GM20000 (cell line): ENCODE data around the gene EEF1A2.
"Not testable (repeated sequence)": the region's sequence is repeated elsewhere in the genome, so short reads cannot be mapped to it uniquely, and the experiment has no call there.

Experiments used
- DNase-seq: peaks from one replicate; pipeline ENCODE4 v3.0.0; 2012; ENCODE audit warnings: low spot score
- TF ChIP-seq, protein P1 (sequence below): IDR thresholded peaks from 2 replicates; pipeline ENCODE4 v1.5.1; 2012; ENCODE audit warnings: mild to moderate bottlenecking, control low read depth; ENCODE audit errors: extremely low read depth, missing control alignments

The EEF1A2 gene

DNA sequence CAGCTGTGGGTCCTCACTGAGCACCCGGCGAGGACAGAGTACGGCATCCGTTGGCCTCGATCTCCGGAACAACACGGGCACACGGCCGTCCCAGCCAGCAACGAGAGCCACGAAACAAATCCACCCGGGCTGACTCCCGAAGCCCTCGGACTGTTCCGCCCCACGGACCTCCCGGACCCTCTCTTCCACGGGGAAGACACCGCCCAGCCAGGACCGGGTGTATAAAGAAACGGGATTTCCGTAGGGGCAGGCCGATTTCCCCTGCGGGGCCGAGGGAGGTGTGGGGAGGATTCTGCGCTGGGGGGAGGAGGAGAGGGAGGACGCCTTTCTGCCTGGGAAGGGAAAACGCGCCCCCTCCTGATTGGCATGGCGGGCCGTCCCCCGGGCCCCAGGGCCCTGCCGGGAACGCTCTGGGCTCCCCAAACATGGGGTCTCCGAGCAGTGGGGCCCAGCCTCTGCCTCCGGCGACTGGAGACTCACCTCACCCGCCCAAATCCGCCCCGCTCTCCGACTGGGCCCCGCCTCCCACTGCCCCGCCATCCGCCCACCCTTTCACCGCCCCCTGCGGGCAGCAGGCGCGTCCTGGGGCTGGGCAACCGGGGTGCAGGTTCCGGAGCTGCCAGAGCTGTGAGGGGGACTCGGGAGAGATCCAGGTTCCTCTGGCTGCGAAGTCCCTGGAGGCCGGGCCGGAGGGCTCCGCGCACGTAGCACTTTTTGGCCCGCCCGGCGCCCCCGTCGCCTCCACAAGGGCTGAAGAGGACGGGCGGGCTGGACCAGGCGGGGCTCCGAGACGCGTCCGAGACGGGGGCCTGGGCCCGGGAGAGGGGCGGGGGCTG, 21.0 kb upstream of the EEF1A2 start:
- DNase-seq: peak; percentile 86
- TF ChIP-seq, protein P1, sequence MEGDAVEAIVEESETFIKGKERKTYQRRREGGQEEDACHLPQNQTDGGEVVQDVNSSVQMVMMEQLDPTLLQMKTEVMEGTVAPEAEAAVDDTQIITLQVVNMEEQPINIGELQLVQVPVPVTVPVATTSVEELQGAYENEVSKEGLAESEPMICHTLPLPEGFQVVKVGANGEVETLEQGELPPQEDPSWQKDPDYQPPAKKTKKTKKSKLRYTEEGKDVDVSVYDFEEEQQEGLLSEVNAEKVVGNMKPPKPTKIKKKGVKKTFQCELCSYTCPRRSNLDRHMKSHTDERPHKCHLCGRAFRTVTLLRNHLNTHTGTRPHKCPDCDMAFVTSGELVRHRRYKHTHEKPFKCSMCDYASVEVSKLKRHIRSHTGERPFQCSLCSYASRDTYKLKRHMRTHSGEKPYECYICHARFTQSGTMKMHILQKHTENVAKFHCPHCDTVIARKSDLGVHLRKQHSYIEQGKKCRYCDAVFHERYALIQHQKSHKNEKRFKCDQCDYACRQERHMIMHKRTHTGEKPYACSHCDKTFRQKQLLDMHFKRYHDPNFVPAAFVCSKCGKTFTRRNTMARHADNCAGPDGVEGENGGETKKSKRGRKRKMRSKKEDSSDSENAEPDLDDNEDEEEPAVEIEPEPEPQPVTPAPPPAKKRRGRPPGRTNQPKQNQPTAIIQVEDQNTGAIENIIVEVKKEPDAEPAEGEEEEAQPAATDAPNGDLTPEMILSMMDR: no peak

DNA sequence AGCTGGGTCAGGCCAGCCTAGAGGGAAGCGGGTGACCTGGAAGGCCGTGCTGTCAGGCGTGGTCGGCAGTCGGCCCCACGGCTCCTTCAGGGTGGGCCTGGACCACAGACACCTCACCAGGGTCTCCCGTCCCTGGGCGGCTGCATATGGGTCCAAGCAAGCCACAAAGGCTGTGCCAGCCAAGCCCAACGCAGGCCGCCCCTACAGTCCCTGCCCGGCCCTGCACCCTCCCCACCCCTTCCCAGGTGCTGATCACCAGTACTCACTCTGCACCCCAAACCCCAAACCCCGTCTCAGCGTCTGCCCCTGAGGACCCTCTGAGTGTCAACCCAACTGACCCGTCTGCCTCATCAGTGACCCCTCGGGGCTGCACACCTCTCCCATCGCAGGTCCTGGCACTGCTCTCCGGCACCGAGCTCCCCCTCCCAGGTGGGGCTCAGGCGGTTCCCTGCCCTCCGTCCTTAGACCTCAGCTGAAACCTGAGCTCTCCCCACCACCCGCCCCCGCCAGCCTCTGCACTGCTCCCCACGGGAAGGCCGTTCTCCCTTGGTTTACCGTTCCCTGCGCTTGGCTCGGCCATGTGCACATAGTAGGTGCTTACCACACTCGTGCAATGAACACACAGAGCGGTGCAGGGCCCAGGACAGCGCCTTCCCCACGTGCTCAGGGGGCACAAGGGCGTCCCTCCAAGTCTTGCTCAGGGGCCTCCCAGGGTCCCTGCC, 20.2 kb upstream of the EEF1A2 start:
- TF ChIP-seq, protein P1: no peak
- no peak for DNase-seq

DNA sequence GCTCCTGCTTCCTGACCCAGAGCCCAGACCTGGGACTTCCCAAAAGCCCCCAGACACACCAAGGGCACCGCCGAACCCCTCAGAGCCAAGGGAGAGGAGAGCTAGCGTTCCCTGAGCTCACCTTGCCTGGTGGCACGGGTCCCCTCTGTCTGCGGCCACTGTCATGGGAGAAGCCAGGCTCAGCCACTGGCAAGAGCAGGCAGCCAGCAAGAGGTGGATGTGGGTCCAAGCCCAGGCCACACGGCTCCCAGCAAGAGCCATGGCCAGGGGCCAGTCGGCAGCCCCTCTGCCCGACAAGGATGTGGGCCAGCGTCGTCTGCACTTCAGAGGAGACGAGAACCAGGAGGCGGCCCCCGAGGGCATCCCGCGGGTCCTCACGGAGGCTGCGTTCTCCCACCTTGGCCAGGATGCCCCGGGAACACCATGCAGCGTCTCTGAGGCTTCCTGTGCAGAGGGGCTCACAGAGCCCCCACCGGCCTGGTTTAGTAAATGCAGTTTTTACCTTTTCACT, 19.5 kb upstream of the EEF1A2 start:
- no peak for DNase-seq
- TF ChIP-seq, protein P1: no peak

DNA sequence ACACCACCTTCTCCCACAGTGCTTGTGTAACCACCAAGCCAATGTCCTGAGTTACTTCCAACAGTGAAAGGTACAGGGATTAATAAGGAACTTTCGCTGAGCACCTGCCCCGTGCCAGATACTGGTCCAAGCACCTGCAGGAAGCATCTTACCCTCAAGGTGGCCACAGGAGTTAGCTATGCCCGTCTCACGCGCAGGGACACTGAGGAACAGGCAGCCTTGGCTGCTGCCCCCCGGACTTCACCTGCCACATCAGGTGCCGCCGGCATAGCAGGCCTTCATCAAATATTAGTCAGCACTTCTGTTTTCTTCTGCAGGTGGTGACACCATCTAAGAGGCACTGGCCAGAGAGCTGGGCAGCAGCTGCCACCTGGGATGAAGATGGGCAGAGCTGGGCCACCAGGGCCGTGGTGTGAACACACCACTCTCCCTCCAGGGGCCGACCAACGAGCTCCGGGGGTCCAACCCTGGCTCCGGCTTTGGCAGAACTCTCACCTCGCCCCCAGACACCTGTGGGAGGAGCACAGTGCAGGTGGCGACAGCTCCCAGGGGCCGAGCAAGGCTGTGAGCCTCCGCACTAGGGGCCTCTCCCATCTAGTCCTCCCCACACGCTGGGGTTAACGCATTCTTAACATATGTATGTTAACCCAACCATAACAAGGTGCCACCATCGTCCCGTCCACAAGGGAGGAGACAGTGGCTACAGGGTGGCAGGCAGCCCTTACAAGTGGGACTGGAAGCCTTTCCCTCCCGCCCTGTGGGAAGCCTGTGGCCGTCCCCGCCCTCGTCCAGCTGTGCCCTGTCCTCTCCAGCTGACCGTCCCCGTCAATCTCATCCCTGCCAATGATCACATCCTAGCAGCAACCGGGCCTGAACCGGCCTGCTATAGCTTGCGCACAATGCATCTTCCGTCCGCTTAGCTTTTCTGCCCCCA, 18.8 kb upstream of the EEF1A2 start:
- no peak for DNase-seq
- TF ChIP-seq, protein P1: no peak

DNA sequence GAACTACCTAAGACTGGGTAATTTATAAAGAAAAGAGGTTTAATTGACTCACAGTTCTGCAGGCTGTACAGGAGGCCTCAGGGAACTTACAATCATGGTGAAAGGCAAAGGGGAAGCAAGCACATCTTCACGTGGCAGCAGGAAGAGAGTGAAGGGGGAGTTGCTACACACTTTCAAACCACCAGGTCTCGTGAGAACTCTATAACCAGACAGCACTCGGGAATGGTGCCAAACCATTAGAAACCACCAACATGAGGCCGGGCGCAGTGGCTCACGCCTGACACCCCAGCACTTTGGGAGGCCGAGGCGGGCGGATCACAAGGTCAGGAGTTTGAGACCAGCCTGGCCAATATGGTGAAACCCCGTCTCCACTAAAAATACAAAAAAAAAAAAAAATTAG, 15.6 kb upstream of the EEF1A2 start:
- DNase-seq: not testable (repeated sequence)

DNA sequence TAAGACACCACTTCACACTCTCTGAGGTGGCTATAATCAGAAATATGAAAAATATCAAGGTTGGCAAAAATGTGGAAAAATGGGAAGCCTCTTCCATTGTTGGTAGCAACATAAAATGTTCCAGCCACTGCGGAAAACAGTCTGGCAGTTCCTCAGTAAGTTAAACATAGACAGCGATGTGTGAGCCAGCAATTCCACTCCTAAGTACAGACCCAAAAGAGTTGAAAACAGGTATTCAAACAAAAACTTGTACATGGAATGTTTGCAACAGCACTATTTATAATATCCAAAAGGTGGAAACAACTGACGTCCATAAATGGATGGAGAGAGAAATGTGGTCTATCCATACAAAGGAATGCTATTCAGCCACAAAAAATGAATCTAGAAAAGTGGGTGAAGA, 14.3 kb upstream of the EEF1A2 start:
- no peak for DNase-seq
- TF ChIP-seq, protein P1: no peak

DNA sequence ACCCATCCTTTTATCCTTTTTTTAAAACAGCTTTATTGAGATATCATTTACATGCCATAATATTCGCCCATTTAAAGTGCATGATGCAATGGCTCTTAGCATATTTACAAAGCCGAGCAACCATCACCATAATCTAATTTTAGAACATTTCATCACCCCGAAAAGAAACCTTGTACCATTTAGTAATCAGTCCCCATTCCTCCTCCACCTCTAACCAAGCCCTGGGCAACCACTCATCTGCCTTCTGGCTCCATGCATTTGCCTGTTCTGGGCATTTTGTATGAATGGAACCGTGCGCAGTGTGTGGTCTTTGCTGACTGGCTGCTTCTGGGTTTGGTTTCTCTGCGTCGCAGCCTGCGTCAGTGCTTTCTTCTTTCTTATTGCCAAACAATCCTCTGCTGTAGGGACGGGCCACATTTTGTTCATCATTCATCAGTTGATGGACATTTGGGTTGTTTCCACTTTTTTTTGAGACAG, 10.2 kb upstream of the EEF1A2 start:
- TF ChIP-seq, protein P1: no peak
- DNase-seq: no peak
